ENCODE measurements around the gene APC.

- no peak for TF ChIP-seq CTCF (IDR thresholded peaks at IDR 0.05; ENCODE audit: insufficient read depth, low read depth, low read length)
- no peak for TF ChIP-seq EZH2 (IDR thresholded peaks at IDR 0.05; ENCODE audit: insufficient read depth, low read length)
Measured at GRCh38 chr5:112860929-112861637, 123.4 kb downstream of the APC start, which contains the start of gene SRP19.

All from astrocyte (in vitro differentiated cells and primary cell).